SH-SY5Y (cell line): ENCODE data around the gene ITGB5.

ENCODE experiments used
- GATA2 ChIP-seq: IDR thresholded peaks from 2 replicates; pipeline ENCODE4 v1.6.1; 2011; ENCODE audit warnings: mild to moderate bottlenecking, low read depth, low read length
- GATA3 ChIP-seq: IDR thresholded peaks from 2 replicates; pipeline ENCODE4 v1.6.1; 2011; ENCODE audit warnings: low read depth, mild to moderate bottlenecking, low read length, moderate library complexity

The ITGB5 gene

GRCh38 chr3:124763644-124764358 lies 123.4 kb downstream of the ITGB5 start:
- TF ChIP-seq GATA2: no peak
- TF ChIP-seq GATA3: no peak

GRCh38 chr3:124763206-124763605 lies 124.0 kb downstream of the ITGB5 start:
- TF ChIP-seq GATA3 (no peak), GATA2 (no peak)

DNA sequence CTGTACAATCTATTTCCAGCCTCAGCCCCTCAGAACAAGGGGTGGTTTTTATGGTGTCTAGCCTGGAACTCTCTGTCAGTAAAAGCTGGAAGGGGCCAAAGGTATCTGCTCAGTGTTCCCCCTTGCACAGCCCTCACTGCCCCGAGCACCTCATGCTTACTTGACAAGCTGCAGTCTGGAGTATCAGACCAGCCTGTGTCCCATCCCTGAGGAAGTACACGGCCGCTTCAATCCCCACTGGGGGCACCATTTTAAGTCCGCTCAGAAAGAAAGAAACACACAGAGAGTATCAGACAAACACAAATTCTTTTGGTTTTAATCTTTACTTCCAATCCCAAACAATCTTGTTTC lies 124.5 kb downstream of the ITGB5 start:
- TF ChIP-seq GATA2 (no peak), GATA3 (no peak)

GRCh38 chr3:124761935-124762660 lies 125.1 kb downstream of the ITGB5 start:
- TF ChIP-seq GATA2: no peak
- no peak for TF ChIP-seq GATA3

- TF ChIP-seq GATA3: no peak
- no peak for TF ChIP-seq GATA2
These were observed 125.8 kb downstream of the ITGB5 start for GRCh38 chr3:124761250-124761796.

- TF ChIP-seq GATA3 (no peak), GATA2 (no peak)
These were observed 126.6 kb downstream of the ITGB5 start for GRCh38 chr3:124760601-124761000.

DNA sequence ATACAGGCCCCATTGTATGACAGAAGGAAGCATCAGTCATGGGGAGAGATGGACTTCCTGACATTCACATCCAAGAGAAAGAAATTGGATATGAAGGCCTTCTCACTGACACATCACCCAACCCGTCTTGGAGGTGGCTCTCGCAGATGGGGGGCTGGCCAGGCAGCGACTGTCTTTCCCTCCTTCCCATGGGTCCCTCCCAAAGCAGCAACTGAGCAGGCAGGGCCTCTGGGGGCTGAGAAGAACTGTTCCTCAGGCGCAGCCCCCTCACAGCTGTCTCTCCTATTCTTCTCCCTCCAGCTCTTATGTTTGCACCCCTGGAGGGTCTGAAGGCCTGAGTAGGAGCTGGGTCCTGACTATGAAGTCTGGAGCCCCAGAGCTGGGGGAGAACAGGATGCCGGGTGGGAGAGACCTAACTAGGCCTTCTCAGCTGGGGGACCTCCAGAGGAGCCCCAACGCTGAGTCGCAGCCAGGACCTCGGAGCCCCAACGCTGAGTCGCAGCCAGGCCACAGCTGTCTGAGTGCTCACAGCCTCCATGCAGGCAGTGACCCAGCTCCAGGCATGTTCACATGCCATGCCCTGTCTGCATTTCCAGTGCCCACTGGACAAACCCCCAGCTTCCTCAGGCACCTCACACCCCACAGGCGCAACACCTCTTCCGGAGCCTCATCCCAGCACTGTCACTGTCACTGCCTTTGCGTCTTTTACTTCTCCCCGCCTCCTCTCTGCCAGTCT lies 127.3 kb downstream of the ITGB5 start:
- no peak for TF ChIP-seq GATA3
- TF ChIP-seq GATA2: no peak

DNA sequence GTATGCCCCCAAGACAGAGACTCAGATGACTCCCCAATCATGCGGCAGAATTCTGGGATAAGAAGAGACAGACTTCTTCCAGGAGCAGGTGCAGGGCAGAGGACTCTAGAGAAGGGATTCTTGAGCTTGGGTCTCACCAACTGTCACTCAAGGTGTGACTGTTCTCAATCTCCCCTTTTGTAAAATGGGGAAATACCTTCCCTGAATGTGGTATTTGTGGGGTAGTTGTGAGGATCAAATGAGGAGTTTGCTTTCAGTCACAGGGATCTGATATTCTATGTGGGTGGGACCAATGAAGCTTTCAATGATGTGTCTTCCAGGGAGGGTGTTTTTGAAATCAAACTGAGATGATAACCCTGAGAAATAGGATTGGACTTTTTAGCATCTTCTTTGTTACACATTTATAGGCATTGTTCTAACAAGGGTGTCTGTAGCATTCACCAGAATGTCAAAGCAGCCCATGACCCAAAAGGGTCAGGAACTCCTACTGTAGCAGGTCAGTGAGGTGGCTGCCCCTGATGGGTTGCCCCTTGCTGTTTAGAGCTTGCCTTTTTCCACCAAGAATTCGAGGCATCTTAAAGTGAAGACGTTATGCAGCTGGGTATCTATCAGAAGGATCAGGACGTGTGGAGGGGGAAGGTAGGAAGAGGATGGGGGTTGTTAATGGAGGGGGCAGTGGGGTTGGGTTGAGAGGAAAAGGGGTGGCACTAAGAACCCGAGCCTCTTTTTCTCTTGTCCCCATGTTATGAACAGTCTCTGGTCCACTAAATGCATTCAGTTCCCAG lies 128.1 kb downstream of the ITGB5 start:
- TF ChIP-seq GATA2 (no peak), GATA3 (no peak)

DNA sequence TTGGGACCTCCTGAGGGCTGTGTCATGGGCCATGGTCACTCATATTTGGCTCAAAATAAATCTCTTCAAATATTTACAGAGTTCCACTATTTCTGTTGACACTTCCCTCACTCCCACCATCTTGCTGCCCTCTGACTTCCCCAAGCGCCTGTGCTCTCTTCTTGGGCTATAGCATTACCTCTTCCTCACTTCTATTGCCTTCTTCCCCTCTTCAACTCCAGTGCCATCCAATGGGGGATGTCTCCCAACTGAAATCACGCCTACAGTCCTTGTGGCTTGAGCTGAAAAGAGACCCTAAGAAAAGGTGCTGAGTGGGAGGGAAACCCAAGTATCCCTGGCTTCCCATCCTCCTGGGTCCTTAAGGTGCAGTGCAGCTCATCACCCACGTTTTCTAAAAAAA lies 135.1 kb downstream of the ITGB5 start:
- TF ChIP-seq GATA2 (no peak), GATA3 (no peak)

GRCh38 chr3:124751501-124751900 lies 135.7 kb downstream of the ITGB5 start:
- TF ChIP-seq GATA3 (no peak), GATA2 (no peak)

GRCh38 chr3:124748560-124749198 lies 138.5 kb downstream of the ITGB5 start:
- no peak for TF ChIP-seq GATA3
- TF ChIP-seq GATA2: no peak

DNA sequence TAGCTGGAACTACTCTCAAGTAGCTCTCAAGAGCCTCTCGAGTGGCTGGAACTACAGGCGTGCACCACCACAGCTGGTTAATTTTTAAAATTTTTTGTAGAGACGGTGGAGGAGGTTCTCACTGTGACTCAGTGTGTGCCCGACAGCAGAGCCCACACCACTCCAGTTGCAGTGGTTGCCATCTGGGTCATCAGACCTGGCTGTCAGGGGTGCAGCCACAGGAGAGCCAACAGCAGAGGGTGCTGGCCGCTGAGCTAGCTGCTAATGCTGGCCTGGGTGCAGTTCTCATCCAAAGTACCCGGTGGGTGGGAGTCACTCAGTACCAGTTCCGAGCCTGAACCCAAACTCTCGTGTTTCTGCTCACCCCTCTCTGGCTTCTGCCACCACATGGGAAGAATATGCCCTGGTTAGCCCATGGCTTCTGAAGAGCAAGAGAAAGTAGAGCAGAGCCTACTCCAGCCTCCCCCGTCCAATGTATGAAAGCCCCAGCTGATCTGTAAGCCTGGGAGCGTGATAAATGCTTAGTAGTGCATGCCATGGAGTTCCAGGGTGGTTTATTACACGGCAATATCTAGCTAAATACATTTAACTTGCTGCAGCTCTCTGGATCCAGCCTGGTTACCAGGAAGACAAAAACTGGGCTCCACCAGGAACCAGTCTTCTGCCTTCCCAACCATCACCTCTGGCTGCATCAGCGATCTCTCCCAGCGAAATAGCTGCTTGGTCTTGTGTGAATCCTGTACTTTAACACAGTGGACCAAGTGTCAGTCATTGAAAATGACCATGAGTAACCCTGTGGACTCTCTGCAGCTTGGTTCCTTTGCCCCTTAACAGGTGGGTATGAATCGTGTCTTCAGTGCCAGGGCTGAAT lies 139.8 kb downstream of the ITGB5 start:
- no peak for TF ChIP-seq GATA3
- no peak for TF ChIP-seq GATA2
